GM04504 (cell line): ENCODE results near the gene THSD7A.

Experiments used
- DNase-seq: peaks from one replicate; pipeline ENCODE4 v3.0.0-alpha.2; 2012; ENCODE audit warnings: low read depth

THSD7A gene

DNA sequence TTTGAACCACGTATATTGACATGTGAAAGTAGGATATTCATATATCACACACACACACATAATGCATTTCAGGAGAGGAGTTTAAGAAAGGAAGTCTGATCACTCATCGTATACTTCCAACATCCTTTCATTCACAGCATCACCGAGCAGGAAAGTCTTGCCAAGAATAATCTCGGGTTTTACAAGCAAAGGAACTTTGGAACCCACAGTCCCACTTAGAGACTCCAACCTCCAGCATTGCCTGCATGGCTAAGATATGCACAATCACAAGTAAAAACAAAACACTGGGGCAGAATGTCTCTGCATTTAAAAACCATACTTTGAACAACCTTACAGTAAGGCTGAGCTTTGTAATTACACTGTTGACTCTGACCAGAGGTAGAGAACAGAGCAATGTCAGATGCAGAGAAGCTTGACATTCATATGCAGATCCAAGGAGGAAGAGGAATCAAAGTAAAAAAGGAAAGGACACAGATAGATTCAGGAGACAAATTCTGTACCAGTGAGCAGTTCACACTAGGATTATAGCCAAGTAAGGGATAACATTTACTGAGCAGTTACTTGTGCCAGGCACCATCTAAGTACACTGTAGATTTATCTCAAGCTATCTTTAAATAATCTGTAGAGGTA lies 14.8 kb downstream of the THSD7A start:
- no peak for DNase-seq

DNA sequence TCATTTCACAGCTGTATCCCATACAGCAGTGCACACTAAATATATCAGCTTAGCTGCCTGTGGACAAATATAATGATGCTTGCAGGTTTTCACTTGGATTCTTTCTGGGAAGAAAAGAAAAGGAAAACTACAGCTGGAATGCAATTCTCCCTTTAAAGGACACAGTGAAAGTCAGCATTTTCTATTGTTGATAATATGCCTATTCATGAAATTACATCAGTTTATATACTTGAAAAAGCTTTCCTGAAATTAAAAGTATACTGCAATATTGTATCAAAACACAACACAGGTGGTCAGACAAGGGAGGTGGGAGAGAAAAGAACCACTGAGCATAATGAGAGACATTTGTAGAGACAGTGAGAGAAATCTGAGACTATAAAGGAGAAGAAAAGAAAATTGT lies 20.3 kb downstream of the THSD7A start:
- no peak for DNase-seq

DNA sequence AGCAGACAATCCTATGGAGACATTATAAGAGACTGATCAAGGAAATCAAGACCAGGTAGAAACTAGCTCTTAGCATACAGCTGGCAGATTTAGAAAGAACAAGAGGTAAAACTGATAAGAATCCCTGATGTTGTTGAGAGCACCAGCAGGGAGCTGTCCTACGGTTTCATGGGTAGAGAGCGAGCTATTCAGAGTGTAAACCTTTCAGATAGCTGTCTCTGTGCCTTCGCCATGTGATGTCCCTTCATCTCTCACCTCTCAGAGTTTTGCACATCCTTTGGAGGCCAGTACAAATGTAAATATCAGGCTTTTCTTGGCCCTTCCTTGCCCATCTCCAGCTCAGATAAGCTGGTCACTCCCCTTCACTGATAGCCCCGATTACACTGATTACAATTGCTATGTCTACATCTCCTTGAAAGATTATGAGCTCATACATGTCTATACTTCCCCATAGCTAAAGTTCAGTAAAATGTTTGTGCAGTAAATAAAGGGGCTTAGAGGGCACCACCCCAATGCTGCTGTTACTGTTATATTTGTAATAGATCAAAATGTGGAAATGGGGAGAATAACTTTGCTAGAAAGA lies 21.9 kb downstream of the THSD7A start:
- DNase-seq = no peak

DNA sequence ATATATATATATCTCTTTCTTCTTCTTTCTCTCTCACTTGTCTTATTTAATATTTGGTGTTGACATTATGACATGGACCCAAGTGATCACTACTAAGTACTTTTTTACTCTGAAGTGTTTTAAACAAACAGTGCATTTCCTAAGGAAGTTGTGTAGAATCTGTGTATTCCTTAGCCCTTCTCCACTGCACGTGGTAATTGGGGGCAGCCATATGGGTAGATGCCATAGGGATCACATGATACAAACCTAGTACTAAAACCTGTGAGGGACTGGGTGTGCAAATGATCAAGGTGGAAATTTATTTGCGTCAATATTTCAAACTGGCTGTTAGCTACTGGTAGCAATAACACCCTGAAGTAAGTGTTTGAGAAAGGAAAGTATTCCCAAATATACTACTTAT lies 25.0 kb downstream of the THSD7A start:
- DNase-seq = no peak

DNA sequence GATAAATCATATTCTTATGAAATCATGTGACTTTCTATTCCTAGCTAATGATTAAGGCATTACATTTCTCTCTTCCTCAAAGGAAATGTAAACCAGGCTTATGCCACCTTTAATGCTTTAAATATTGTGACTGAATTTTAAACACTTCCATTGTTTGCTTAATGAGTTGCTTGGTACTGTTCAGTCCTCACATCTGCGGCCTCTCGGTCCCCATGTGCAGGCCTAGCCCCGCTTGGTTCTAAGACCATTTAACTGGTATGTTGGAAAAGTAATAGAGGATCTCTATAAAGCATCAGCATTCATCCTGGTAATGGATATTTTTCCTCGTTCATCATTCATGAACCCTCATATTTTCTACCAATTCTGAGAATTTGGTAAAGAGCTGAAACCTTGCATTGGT lies 27.4 kb downstream of the THSD7A start:
- DNase-seq = no peak

DNA sequence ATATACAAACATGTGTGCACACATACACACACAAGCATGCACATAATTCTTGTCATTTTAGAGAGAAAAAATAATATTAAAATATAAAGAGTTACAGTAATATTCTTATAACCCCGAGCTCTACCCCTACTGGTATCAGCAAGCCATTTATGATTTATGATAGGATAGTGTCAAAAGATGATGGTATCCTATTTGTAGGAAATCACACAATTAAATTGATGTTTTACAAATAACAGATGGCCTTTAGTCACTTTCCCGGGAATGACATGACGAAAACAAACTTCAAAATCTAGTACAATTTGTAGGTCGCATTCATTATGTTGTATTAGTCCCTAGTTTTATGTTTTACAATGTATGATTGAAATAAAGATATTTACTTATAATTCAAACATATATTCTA lies 36.8 kb downstream of the THSD7A start:
- DNase-seq = no peak

DNA sequence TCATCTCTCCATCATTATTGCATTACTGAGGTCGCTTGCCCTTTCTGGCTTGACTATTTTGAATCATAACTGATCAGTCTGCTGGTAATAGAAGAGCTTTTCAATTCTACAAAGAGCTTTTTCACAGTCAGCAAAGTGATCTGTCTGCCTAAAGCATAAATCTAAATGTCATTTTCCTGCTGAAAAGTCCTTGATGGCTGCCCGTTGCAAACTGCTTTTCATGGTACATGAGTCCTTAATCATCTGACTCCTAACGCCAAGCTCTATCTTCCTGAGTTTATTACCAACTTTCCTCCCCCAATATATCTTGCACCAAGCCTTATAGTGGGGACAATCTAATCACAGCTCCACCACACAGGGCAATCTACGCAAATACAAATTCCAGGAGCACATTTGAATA lies 39.8 kb downstream of the THSD7A start:
- DNase-seq = no peak

DNA sequence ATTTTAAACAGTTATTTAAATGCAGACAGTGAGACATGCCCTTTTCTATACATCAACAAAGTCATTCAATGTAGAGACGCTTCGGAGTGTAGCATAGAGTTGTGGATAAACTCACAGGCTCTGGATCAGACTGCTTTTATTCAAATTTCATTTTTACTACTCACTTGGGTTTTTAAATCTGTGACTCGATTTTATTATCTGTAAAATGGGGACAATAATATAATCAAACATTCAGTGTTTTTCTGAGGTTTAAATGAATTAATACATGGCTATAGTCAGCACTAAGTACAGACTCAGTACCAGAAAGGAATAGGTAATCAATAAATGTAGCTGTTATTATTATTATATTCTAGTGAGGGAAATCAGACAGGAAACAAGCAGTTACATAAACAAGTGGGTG lies 43.4 kb downstream of the THSD7A start:
- no peak for DNase-seq

DNA sequence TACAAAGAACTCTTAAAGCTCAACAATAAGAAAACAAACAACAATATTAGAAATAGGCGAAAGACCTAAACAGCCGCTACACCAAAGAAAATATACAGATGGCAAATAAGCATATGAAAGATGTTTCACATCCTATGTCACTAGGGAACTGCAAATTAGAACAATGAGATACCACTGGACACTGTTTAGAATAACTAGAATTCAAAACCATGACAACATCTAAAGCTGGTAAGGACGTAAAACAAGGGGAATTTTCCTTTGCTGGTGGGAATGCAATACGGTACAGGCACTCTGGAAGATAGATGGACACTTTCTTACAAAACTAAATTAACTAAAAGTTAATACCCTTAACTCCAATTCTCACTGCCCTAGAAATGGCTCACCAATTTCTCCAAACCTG lies 44.5 kb downstream of the THSD7A start:
- no peak for DNase-seq

DNA sequence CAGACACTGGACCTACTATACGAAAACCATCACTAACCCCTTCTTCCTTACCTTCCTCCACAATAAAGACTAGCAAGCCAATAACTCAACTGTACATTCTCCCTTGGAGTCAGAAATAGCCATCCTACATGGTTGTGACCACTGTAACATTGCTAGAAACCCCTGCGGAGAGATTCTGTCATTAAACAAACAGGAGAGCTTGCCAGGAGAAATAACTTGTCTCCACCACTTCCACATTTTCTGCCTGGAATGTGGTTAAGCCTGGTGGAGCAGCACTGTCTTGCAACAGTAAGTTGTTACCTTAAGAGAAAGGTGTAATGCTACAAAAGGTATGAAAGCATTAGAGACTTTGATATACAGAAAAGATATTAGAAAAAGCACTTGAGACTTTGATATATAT lies 45.8 kb downstream of the THSD7A start:
- no peak for DNase-seq

DNA sequence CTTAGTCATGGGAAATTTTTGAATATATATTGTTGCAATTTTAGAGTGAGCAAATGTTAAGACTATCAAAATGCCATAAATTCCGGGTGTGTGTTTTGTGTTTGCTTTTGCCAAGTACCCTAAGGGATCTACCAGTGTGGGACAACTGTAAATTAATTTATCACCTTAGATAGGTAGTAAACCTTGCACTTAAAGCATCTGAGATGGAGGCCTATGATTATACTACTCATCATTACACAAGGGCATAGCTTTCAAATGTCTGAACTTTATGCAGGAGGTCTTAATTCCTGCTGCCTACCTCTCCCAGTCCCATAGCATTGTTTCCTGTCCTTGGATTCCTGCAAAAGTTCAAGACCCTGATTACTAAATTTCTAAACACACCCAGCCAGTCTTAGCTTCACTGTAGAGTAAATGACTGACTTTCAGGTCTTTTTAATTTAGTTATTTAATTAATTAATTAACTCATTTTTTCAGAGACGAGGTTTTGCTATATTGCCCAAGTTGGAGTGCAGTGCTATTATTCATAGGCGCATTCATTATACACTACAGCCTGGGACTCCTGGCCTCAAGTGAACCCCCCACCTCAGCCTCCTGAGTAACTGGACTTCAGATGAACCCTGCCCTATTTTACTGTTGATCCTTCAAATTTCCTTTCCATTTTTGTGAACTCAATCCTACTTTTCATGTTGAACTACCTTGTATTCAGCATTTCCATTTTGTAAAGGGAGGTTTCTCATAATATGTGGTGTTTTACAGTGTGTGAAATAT lies 47.0 kb downstream of the THSD7A start:
- DNase-seq = no peak

DNA sequence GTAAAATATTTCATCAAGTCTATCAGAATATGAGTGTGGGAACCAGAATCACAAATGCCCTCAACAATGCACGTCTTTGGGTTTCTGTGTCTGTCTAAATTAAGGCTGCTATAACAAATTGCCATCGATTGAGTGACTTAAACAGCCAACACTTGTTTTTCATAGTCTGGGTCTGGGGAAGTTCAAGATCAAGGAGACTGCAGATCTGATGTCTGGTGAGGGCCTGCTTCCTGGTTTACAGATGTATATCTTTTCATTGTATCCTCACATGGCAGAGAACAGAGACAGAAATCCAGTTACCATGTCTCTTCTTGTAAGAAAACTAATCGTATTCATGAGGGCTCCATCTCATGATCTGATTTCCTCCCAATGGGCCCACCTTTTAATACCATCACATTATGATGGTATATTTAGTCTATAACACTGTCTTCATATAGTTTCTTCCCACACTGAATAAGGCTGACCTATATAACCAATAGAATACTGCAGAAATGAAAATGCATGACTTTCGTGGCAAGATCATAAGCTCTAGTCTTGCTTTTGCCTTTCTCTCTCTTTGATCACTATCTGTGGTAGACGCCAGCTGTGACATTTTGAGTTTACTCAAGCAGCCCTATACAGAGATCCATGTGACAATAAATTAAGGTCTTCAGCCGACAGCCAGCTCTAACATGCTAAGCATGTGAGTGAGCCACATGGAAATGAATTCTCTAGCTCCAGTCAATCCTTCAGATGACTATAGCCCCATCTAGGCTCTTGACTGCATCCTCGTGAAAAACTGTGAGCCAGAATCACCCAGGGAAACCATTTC lies 51.9 kb downstream of the THSD7A start:
- DNase-seq = no peak

DNA sequence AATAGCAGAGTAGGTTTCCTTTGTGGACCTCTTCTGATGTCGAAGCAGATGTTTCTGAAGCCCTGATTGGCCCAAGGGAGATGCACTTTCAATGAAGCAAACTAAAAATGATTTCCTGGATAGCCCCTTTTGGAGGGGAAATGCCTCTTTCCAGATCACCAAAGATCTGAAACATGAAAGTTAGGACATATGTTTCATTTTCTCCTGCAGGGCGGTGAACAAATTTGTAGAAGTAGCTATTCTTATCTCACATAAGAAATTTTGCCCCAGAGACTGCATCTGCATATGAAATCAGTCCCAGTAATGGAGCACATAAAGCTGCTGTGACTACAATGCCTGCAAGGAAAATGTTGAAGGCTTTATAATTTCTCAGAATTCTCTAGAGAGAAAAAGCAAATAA lies 56.0 kb downstream of the THSD7A start:
- no peak for DNase-seq

DNA sequence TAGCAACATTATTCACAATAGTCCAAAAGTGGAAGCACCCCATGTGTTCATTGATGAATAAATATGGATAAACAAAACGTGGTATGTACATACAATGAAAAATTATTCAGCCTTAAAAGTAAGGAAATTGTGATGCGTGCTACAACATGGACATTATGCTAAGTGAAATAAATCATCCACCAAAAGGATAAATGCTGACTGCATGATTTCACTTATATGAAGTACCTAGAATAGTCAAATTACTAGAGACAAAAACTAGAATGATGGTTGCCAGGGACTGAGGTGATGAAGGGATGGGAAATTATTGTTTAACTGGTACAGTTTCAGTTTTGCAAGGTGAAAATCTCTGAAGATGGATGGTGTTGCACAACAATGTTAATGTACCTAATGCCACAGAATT lies 56.6 kb downstream of the THSD7A start:
- DNase-seq = no peak

DNA sequence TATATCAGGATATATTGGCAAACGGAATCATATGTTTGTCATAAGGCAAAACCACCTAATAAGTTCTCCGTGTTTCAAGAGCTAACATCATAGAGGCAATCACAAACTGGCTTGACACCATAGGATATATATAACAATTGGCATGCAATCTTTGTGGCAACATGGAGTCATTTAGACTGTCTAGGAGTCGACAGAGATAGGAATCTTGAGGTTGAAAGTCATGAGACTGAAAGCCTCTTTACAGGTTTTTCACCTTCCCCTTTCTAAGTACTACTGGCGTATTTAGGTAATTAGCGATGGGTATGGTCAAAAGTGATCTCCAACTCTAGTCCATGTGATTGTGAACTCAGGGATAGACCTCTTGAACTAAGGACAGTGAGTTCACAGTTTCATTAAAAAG lies 63.7 kb downstream of the THSD7A start:
- no peak for DNase-seq

DNA sequence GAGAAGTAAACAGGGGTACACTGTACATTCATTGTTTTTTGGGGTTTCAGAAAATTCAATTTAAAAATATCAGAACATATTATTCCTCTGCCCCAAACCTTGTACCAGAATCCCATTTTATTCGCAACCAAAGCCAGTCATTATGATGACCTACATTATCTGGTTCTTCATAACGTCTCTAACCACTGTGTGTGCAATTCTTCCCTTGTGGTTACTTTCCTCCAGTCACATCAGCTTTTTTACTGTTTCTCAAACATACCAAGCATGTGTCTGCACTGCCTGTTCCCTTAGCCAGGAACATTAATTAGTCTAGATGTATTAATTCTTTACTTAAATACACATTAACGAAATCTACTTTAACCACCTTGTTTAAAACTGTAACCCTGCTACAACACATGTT lies 64.8 kb downstream of the THSD7A start:
- DNase-seq = no peak

DNA sequence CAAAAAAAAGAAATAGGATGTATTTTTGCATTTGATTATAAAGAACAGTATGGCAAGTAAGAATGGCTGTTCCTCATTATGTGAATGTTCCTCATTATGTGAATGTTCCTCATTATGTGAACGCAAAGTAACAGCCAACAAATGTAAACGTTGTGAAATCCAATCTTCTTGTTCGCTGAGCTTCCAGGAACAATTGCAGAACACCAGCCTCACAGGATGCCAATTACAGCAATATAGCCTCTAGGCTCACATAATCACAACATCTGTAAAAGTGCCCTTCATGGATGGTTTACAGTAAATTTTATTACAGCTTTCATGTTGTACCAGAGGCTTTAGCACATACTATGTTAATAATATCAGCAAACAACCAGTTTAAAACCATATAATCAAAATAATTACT lies 71.6 kb downstream of the THSD7A start:
- DNase-seq = no peak

DNA sequence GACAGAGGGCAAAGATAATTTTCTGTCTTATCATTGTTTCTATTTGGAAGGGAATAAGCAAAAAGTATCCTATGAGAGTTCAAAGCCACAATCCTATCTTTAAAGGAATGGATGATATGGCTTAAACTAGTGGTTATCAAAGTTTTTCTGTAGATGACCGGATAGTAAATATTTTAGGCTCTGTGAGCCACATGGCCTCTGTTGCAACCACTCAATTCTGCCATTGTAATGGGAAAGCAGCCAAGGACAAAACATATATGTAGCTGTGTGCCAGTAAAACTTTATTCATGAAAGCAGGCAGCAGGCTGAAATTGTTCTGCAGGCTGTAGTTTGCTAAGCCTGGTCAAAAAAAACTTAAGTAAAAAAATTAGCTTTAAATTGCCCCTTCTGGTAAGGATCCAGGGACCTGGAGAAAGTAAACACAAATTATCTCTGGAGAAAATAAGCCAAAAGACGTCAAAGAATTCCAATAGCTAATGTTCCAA lies 73.3 kb downstream of the THSD7A start:
- no peak for DNase-seq

DNA sequence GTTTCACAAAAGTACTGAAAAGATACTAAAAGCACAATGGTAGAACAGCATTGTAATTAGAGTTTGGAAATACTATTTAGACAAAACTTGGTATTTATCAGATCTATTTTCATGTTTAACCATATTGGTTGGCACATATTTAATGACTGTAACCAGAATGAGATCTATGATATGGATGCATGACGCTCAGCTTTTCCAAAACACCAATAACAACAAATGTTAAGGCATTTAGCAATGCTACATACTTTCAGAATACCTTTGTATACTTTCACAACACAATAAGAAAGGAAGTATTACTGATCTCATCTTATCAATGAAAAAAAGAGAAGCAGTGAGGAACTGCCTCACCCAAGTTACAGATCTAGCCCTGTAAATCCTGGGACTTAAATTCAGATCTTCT lies 74.8 kb downstream of the THSD7A start:
- DNase-seq = no peak

DNA sequence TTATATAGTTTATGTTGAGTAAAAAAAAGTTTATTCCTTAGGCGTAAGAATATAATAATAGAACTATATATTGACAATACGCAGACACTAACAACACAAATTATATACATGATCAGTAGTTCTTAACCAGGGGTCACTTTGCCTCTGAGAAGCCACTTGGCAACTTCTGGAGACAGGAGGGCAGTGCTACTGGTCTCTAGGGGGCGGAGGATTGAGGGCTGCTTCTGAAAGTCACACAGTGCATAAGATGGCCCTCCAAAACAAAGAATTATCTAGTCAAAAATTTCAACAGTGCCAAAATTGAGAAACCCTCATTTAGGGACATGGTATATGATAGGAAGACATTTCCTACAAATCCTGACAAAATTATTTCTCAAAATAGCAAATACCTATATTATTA lies 77.1 kb downstream of the THSD7A start:
- no peak for DNase-seq

DNA sequence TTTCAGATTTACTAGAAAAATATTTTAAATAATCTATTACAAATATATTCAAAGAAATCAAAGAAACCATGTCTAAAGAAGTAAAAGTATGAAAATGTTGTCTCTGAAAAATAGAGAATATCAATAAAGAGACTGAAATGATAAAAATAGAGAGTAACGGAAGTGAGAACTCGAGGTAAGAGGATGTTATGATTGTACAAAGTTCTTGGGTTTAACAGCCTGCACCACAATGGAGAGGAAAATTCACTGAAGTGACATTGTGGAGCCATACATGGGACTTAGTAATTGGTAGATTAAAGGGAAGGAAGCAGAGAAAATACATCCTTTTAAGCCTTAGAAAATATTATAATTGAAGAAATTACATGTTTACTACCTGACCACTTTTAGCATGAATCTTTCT lies 77.9 kb downstream of the THSD7A start:
- no peak for DNase-seq

DNA sequence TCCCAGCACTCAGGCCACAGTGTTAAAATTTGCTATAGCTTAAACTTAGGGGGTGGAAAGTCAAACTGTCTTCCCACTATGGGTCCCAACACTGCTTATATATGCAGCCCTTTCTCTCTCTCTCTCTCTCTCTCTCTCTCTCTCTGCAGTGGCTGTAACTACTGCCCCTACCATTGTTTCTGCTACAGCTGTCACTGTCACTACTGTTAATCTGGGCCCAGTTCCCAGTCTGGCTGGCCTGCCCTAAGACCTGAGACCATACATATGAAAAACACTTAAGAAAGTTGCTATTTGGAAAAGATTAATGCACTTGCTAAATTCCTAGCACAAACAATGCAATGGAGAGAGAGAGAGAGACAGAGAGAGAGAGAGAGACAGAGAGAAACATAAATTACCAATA lies 78.6 kb downstream of the THSD7A start:
- DNase-seq = no peak
